Vagina (tissue), 2 donors: ENCODE data around the gene RUBCN.

Experiments used
- CTCF ChIP-seq, 3 experiments: fragments of 450-650 bp in 2 of 3; fragments of 200-600 bp in 1 of 3; sonication (generic) in 1 of 3; IDR thresholded peaks; one replicate each; pipeline ENCODE4 v1.5.1; 2017 to 2019; ENCODE audit warnings: antibody characterized with exemption in 3 of 3, mild to moderate bottlenecking in 2 of 3, moderate library complexity in 2 of 3
- POLR2A ChIP-seq, 2 donors: fragments of 450-650 bp; IDR thresholded peaks; one replicate each; pipeline ENCODE4 v1.6.1; 2017; ENCODE audit warnings: antibody characterized with exemption in 2 of 2, mild to moderate bottlenecking in 2 of 2, moderate library complexity in 2 of 2

- no peak for TF ChIP-seq CTCF (IDR thresholded peaks at IDR 0.05)
- no peak for TF ChIP-seq POLR2A (IDR thresholded peaks at IDR 0.05)
Measured at GRCh38 chr3:197746209-197746608, 9.5 kb upstream of the RUBCN start.
